Skeletal muscle tissue (tissue), 4 donors: ENCODE results near the gene ZNF784. TPM values are rescaled to one million over a fixed set of nuclear protein-coding genes. Genes with fewer than 3 reads are reported as not detected.
"Not testable (repeated sequence)": the region's sequence is repeated elsewhere in the genome, so short reads cannot be mapped to it uniquely, and the experiment has no call there.

Experiments used
- H3K27ac ChIP-seq: one replicate; pipeline ENCODE4 v1.7.0; 2013; ENCODE audit warnings: mild to moderate bottlenecking, low read depth, low read length, inconsistent platforms
- H3K27me3 ChIP-seq, 3 donors: one replicate each; pipeline ENCODE4 v1.7.0; 2013; ENCODE audit warnings: low read length in 3 of 3; ENCODE audit not compliant: control insufficient read depth in 3 of 3, insufficient read depth in 3 of 3
- H3K36me3 ChIP-seq, 3 donors: one replicate each; pipeline ENCODE4 v1.7.0; 2013; ENCODE audit warnings: low read length in 3 of 3; ENCODE audit not compliant: control insufficient read depth in 3 of 3, insufficient read depth in 3 of 3
- H3K4me1 ChIP-seq, 3 donors: one replicate each; pipeline ENCODE4 v1.7.0; 2013; ENCODE audit warnings: low read length in 3 of 3, mild to moderate bottlenecking in 3 of 3; ENCODE audit not compliant: control insufficient read depth in 3 of 3, insufficient read depth in 3 of 3
- H3K4me3 ChIP-seq, 3 donors: one replicate each; pipeline ENCODE4 v1.7.0; 2013; ENCODE audit warnings: low read length in 3 of 3
- H3K9ac ChIP-seq, 3 donors: one replicate each; pipeline ENCODE4 v1.7.0; 2013; ENCODE audit warnings: low read length in 3 of 3, mild to moderate bottlenecking in 3 of 3, moderate library complexity in 2 of 3, low read depth in 1 of 3
- H3K9me3 ChIP-seq, 3 donors: one replicate each; pipeline ENCODE4 v1.7.0; 2013; ENCODE audit warnings: low read length in 3 of 3; ENCODE audit not compliant: control insufficient read depth in 3 of 3
- total RNA-seq: library from RNA; depleted of rRNA; stranded (reverse); fragments of >200 nt; gene quantifications from one replicate; pipeline ENCODE4 v1.2.3, GENCODE V29; 2014
- donor health status: Osteomylitis.

ZNF784 gene
- total RNA-seq, 1 donor from 2014 or later, result 8.9 TPM

- Histone ChIP-seq H3K9me3 (no peaks in the 10 kb centered on the region), H3K27ac (no peak overlapping the region), H3K9ac (no peak overlapping the region), H3K27me3 (peaks cover 2 to 10% (median 10%) of the 10 kb centered on the region in 3 donors), H3K4me1 (peaks cover 15 to 19% (median 16%) of the 10 kb centered on the region in 3 donors), H3K36me3 (peaks cover 13 to 21% (median 15%) of the 10 kb centered on the region in 3 donors), H3K4me3 (no peak overlapping the region)
These were observed 33.7 kb downstream of the ZNF784 start for GRCh38 chr19:55590617-55591016.

DNA sequence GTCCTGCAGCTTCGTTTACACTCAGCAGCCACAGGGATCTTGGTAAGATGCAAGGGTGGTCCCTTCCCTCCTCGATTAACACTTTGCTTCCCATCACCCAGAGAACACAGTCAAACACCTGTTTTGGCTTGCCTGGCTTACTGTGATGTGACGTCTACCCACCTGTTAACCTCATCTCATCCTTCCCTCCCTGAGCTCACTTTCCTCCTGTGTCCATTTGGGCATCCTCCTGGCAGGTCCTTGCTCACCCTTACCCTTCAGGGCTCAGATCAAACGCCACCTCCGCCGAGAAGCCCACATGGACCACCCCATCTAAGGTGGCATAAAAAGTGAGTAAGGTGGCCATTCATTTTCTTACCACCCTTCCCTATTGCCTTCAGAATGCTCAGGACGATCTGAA is 34.3 kb downstream of the ZNF784 start:
- peak overlapping the region in 1 of 3 donors; percentile 25 for H3K9ac ChIP-seq
- no peak overlapping the region for H3K4me3 ChIP-seq
- peaks cover 12 to 16% (median 13%) of the 10 kb centered on the region in 3 donors for H3K36me3 ChIP-seq

GRCh38 chr19:55588738-55589137 is 35.6 kb downstream of the ZNF784 start:
- peaks cover 15 to 18% (median 16%) of the 10 kb centered on the region in 3 donors for H3K4me1 ChIP-seq

More for the DNA sequence above, 34.3 kb downstream of the ZNF784 start:
- Histone ChIP-seq H3K27me3 (peaks cover 2 to 14% (median 10%) of the 10 kb centered on the region in 3 donors), H3K4me1 (peaks cover 15 to 18% (median 16%) of the 10 kb centered on the region in 3 donors), H3K27ac (no peak overlapping the region), H3K9me3 (no peaks in the 10 kb centered on the region)

DNA sequence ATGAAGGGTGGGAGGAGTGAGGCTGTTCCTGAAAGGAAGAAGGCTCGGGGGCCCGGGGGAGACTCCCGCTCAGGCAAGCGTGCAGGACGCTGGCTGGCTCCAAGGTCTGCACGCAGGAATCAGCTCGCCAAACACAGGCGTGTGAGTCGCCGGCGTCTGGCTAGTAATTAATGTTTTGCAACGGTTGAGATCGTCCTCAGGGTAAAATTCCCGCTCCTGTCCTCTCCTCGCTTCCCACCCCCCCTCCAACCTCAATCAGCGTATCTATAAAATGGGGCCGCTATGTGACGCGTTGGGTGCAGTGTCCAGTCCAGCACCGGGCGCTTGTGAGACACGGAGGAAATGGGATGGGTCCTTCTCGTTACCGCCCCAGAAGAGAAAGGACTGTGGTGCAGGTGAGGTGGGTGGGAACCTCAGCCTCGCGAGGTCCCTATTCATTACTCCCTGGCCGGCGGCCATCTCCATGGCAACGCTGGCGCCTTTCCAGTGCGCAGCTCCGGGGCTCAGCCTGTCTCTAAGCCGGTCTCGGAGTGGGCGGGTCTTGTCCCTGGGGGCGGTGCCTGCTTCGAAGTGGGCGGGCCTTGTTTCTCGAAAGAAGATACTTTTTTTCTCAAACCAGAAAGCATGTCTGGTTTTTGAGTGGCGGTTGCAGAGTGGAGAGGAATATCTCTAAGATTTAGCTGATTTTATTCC is 37.2 kb downstream of the ZNF784 start:
- no peak overlapping the region for H3K27ac ChIP-seq
- H3K4me3 ChIP-seq, result peak overlapping the region; percentile 33 to 68 (median 54)
- peaks cover 2 to 5% (median 3%) of the 10 kb centered on the region in 3 donors for H3K36me3 ChIP-seq
- H3K4me1 ChIP-seq, result peaks cover 16 to 18% (median 16%) of the 10 kb centered on the region in 3 donors
- peaks cover 2 to 19% (median 16%) of the 10 kb centered on the region in 3 donors for H3K27me3 ChIP-seq
- peak overlapping the region in 1 of 3 donors; percentile 40 for H3K9ac ChIP-seq
- no peaks in the 10 kb centered on the region for H3K9me3 ChIP-seq

More at GRCh38 chr19:55588738-55589137, 35.6 kb downstream of the ZNF784 start:
- Histone ChIP-seq H3K4me3 (no peak overlapping the region), H3K27me3 (peaks cover 2 to 19% (median 16%) of the 10 kb centered on the region in 3 donors), H3K9me3 (no peaks in the 10 kb centered on the region), H3K27ac (no peak overlapping the region), H3K36me3 (peaks cover 5 to 11% (median 7%) of the 10 kb centered on the region in 3 donors), H3K9ac (no peak overlapping the region)

GRCh38 chr19:55585658-55586339 is 38.6 kb downstream of the ZNF784 start:
- no peaks in the 10 kb centered on the region for H3K36me3 ChIP-seq
- H3K4me1 ChIP-seq, result peaks cover 24 to 29% (median 28%) of the 10 kb centered on the region in 3 donors
- peak overlapping the region; percentile 7 for H3K27ac ChIP-seq
- peak overlapping the region in 1 of 3 donors; percentile 57 for H3K9ac ChIP-seq
- H3K4me3 ChIP-seq, result peak overlapping the region; percentile 49 to 62 (median 56)
- no peaks in the 10 kb centered on the region for H3K9me3 ChIP-seq
- peaks cover 2 to 19% (median 16%) of the 10 kb centered on the region in 3 donors for H3K27me3 ChIP-seq

DNA sequence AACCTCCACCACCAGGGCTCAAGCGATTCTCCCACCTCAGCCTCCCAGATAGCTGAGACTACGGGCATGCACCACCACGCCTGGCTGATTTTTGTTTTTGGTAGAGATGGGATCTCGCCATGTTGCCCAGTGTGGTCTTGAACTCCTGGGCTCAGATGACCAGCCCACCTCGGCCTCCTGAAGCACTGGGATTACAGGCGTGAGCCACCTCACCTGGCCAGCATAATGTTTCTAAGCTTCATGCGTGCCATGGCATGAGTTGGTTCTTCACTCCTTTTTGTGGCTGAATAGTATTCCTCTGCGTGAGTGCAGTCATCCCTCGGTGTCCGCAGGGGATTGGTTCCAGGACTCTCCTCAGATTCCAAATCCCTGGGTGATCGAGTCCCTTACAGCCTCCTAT is 39.5 kb downstream of the ZNF784 start:
- Histone ChIP-seq H3K36me3 (no peaks in the 10 kb centered on the region), H3K9ac (no peak overlapping the region), H3K9me3 (no peaks in the 10 kb centered on the region), H3K27me3 (peaks cover 2 to 19% (median 16%) of the 10 kb centered on the region in 3 donors), H3K4me1 (peaks cover 24 to 30% (median 28%) of the 10 kb centered on the region in 3 donors), H3K27ac (no peak overlapping the region), H3K4me3 (no peak overlapping the region)

- not testable (repeated sequence) for H3K4me3 ChIP-seq, H3K9me3 ChIP-seq, H3K36me3 ChIP-seq, H3K27ac ChIP-seq, H3K9ac ChIP-seq
- Histone ChIP-seq H3K27me3 (peaks cover 2 to 19% (median 16%) of the 10 kb centered on the region in 3 donors), H3K4me1 (peaks cover 28 to 36% (median 30%) of the 10 kb centered on the region in 3 donors)
These were observed 40.5 kb downstream of the ZNF784 start for GRCh38 chr19:55583897-55584296.

GRCh38 chr19:55582284-55582683 is 42.1 kb downstream of the ZNF784 start:
- H3K4me1 ChIP-seq, result peaks cover 26 to 33% (median 29%) of the 10 kb centered on the region in 3 donors

DNA sequence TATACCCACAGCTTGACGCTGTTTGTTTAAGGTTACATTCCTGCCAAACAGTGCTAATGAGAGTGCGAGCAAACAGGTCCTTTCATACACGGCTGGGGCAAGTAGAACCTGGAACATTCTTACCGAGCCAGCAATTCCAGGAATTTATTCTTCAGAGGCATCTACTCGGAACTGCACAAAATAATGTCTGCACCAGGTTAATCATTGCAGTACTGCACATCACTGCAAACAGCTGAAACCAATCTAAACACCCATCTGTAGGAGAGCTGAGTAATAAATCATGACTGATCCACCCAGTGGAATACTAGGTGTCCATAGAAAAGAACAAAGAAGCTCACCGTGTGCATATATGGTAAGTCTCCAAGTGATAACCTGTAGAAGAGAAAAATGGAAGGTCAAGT is 42.5 kb downstream of the ZNF784 start:
- H3K27ac ChIP-seq, result no peak overlapping the region
- H3K9ac ChIP-seq, result no peak overlapping the region
- H3K27me3 ChIP-seq, result peaks cover 2 to 15% (median 14%) of the 10 kb centered on the region in 3 donors
- no peaks in the 10 kb centered on the region for H3K9me3 ChIP-seq
- H3K4me3 ChIP-seq, result peak overlapping the region in 1 of 3 donors; percentile 85
- peaks cover 0 to 11% (median 4%) of the 10 kb centered on the region in 3 donors for H3K36me3 ChIP-seq
- H3K4me1 ChIP-seq, result peaks cover 21 to 28% (median 24%) of the 10 kb centered on the region in 3 donors

More at GRCh38 chr19:55582284-55582683, 42.1 kb downstream of the ZNF784 start:
- not testable (repeated sequence) for H3K27ac ChIP-seq, H3K4me3 ChIP-seq, H3K36me3 ChIP-seq, H3K9ac ChIP-seq, H3K9me3 ChIP-seq
- H3K27me3 ChIP-seq, result peaks cover 2 to 18% (median 16%) of the 10 kb centered on the region in 3 donors
